Upper lobe of left lung (tissue), 4 donors: Measurements from ENCODE around the gene B4GALNT3.
"Not testable (repeated sequence)": the region's sequence is repeated elsewhere in the genome, so short reads cannot be mapped to it uniquely, and the experiment has no call there.

Experiments used
- CTCF ChIP-seq, 6 experiments: fragments of 450-650 bp in 4 of 6; fragments of 200-600 bp in 2 of 6; sonication (generic) in 2 of 6; IDR thresholded peaks; one replicate each; pipeline ENCODE4 v1.5.1; 2016 to 2019; ENCODE audit warnings: antibody characterized with exemption in 6 of 6
- POLR2A ChIP-seq, 4 donors: fragments of 450-650 bp; IDR thresholded peaks; one replicate each; pipeline ENCODE4 v1.5.1; 2016 to 2017; ENCODE audit warnings: antibody characterized with exemption in 4 of 4, mild to moderate bottlenecking in 2 of 4

- TF ChIP-seq POLR2A, CTCF (IDR thresholded peaks at IDR 0.05): not testable (repeated sequence)
These were observed 24.0 kb upstream of the B4GALNT3 start for GRCh38 chr12:435737-436136.
